Stimulated activated CD8-positive, alpha-beta memory T cell treated with anti-CD3 and anti-CD28 coated beads, Interleukin-7, amount 100 ng/mL, for 4 hours (primary cell): ENCODE measurements around the gene BACH1.
"Not testable (repeated sequence)": the region's sequence is repeated elsewhere in the genome, so short reads cannot be mapped to it uniquely, and the experiment has no call there.

ENCODE experiments used
- DNase-seq, 2 donors: peaks; one replicate each; pipeline ENCODE4 v3.0.0-alpha.2; 2020; ENCODE audit warnings: low read depth in 2 of 2

BACH1 gene

DNA sequence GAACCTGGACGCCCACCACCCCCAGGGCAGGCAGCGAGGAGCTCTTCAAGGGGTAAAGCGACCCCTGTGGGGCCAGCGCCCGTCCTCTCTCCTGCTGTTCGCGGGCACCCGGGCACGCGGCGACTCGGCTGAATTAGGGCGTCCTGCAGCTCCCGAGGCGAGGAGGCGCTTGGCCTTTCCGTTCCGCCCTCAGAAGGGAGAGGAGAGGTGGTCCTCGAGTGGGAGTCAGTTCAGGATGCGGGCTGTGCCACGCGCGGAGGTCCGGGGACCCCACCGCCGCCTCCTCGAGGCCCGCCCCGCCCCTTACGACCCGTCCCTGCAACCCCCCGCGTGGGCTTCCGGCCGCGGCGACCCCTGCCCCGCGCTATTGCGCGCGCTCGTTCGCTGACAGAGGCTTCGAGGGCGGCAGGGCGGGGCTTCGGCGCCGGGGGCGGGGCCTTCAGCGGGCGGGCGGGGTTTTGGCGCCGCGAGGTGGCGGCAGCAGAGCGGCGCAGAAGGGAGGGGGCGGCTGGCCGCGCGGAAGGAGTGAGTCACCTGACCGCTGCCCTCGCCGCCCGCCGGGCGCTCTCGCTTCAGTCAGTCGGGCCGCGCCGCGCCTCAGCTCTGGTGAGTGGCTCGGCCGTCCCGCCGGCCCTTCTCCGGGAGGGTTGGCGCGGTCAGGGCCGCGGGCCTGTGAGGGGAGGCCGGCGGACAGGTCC is at the start of gene BACH1:
Gene BACH1 (plus strand): TSS at position 575 of the 698 bp plus-strand sequence. CDS start 22,359 bp downstream, outside the sequence.
- peak; percentile 69 to 90 for DNase-seq

DNA sequence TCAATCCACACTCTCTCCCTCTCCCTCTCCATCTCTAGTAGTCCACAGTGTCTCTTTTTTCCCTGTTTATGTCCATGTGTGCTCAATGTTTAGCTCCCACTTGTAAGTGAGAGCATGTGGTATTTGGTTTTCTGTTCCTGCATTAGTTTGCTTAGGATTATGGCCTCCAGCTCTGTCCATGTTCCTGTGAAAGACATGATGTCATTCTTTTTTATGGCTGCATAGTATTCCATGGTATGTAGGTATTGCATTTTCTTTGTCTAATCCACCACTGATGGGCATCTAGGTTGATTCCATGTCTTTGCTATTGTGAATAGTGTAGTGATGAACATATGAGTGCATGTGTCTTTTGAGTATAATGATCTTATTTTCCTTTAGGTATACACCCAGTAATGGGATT is 49.4 kb upstream of the BACH1 start:
- DNase-seq: not testable (repeated sequence)

DNA sequence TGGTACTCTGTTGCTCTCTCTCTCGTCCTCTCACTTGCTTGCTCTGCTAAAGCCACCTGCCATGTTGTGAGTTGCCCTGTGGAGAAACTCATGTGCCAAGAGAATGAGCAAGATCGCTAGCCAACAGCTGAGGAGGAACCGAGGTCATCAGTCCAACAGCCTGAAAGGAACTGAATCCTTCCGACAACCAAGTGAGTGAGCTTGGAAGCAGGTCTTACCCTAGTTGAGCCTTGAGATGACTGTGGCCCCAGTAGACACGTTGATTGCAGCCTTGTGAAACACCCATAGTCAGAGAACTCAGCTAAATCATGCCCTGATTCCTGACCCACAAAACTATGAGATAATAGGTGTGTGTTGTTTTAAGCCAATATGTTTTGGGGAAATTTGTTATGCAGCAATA is 48.1 kb upstream of the BACH1 start:
- no peak for DNase-seq

DNA sequence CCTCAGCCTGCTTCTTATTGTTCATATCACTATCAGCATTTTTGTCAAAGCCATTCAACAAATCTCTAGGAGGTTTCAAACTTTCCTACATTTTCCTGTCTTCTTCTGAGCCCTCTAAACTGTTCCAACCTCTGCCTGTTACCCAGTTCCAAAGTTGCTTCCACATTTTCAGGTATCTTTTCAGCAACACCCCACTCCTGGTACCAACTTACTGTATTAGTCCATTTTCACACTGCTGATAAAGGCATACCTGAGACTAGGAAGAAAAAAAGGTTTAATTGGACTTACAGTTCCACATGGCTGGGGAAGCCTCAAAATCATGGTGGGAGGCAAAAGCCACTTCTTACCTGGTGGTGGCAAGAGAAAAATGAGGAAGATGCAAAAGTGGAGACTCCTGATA is 44.9 kb upstream of the BACH1 start:
- not testable (repeated sequence) for DNase-seq

DNA sequence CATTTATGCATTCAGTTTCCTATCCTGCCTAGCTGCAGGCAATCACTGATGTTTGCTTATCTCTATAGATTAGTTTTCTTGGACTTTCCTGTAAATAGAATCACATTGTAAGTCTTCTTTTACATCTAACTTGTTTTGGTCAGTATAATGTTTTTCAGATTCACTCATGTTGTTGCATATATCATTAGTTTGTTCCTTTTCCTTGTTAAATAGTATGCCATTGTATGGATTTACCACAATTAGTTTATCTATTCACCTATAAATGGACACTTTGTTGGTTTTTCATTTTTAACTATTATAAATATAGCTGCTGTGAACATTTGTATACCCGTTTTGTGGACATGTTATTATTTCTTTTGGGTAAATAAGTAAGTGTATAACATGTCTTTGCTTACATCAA is 44.2 kb upstream of the BACH1 start:
- no peak for DNase-seq

DNA sequence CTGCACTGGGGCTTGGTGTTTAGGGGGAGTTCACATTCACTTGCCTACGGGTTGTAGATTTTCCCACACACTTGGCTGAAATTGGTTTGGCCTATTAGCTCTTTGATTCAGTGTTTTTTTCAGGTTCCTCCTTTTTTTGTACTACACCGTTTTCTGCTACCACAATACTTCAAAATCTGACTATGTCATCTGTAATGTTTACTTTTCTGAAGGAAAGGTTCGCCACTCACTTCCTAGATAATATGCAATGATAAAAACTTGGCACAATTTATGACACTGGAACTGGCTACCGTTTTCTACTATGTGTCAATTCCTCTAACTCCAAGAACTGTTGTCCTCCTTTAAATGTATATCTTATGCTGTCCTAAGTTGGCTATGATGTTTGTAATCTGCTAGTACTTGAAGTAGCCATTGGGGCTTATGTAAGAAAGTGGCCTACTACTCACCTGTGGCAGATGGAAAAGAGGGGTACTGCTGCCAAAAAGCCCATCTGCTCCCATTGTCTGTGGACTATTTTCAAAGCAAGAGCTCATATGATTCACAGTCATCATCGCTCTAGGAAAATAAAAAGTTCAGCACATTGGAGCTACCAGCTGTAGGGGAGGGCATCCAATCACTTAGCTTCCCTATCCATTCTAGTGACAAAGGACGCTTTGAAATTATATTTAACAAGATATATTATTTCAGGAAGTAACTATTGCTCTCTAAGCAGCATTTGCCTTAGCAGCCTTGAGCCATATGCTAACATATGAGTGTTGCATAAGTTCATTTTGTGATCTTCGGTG is 42.4 kb upstream of the BACH1 start:
- no peak for DNase-seq

DNA sequence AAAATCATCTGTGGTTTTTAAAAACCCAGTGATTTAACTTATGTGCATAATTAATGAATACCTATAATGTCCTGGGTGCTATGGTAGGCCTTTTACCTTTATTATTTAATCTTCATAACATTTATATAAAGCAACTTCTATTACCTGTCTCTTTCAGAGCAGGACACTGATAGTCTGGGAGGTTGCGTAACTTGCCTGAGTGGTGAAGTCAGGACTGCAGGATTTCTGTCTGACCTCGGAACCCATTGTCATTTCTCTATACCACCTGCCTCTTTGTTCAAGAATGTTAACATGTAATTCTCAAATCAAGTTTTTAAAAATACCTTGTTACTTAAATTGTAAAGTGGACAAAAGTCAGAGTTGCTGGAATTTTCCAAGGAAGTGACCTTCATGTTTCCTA is 41.0 kb upstream of the BACH1 start:
- no peak for DNase-seq

DNA sequence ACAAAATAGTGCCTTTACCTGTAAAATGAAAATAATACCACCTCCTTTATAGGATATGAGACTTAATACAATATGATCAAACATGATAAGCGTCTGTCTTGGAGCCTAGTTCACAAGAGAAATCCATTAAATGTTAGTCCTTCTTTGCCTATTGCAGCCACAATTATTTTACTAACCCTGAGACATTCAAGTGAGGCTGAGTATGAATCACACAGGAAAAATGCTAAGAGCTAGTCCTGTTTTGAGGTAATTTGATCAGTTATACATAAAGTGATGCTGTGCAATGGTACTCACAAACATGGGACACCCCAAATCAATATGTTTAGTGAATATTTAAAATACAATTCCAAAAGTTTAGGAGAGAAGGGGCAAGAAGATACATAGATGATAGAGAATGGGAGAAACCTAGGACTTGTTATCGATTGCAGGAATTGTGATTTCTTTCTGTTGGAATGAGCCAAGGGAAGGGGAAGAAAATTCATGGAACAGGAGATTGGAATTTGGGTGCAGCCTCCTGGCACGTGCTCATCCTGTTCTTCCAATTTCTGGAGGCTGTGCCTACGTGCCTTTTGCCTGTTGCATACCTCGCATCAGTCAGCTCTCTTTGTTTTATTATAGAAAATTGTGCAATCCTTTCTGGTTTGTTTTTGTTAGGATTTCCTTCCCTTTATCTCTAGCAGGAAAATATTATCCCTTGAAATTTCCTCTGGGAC is 39.9 kb upstream of the BACH1 start:
- DNase-seq: no peak

GRCh38 chr21:29260461-29260860 is 38.3 kb upstream of the BACH1 start:
- DNase-seq: no peak

DNA sequence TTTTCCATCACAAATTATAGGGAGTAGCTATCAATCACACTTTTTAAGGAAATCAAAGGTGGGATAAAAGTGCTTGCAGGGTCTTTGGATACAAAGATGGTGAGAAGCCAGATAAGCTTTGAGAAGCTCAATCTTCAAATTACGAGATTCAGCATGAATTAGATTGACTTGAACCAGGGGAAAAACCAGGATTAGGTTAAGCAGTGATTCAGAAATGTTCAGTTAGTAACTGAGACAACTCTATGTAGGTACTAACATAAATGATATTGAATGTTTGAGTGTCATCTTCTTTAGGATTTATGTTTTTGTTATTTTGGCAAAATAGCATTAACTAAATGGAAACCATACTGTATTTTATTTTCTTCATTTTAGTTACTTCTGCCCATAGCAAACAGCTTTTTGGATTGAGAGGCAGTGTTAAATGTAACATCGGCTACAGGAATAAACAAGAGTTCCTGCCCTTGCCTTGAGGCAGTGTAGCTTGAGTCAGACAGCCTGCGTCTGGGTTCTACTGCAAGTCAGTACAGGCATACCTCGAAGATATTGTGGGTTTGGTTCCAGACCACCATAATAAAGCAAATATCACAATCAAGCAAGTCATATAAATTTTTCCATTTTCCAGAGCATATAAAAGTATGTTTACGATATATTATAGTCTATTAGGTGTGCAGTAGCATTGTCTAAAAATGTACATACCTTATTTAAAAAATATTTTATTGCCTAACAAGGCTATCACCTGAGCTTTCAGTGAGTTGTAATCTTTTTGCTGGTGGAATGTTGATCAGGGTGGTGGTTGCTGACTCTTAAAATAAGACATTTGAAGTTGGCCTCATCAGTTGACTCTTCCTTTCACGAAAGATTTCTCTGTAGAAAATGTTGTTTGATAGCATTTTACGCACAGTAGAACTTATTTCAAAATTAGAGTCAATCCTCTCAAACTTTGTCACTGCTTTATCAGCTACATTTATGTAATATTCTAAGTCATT is 36.9 kb upstream of the BACH1 start:
- no peak for DNase-seq

DNA sequence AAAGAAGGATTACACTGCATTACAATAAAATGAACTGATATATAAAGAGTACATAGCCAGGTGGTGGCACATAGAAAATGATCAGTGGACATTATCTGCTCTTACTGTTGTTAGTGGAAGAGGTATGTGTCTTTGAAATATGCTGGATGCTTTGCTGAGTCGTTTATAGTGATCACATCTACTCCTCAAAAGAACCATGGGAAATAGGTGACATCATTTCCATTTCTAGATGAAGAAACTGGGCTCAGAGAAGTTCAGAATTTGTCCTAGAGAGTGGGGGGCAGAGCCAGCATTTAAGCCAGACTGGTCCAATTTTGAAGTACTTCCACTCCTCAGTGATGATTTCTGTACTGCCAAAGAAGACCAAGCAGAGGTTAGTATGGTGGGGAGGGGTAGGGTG is 34.0 kb upstream of the BACH1 start:
- no peak for DNase-seq

DNA sequence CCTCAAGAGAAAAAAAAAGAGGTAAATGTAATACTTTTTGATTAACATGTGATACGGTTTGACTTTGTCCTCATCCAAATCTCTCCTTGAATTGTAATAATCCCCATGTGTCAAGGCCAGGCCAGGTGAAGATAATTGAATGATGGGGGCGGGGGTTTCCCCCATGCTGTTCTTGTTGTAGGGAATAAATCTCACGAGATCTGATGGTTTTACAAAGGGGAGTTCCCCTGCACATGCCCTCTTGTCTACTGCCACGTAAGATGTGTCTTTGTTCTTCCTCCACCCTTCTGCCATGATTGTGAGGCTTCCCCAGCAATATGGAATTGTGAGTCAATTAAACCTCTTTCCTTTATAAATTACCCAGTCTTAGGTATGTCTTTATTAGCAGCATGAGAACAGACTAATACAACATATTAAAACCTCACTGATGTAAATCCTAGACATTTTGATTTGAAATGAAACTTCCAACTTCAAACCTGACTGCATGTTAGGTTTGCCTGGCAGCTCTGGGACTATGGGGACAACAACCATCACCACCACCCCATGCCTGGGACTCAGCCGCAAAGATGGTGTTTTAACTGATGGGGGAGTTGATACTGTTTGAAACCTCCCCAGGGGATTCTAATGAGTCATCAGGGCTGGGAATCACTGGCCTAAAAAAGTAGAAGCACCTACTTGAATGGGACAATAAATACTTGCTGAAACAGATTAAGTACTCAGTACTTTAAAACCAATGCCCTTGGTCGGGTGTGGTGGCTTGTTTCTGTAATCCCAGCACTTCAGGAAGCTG is 32.8 kb upstream of the BACH1 start:
- peak; percentile 21 to 24 for DNase-seq

GRCh38 chr21:29267666-29268065 is 31.1 kb upstream of the BACH1 start:
- DNase-seq: no peak

- no peak for DNase-seq
Observed at GRCh38 chr21:29271927-29272333, 26.8 kb upstream of the BACH1 start.

DNA sequence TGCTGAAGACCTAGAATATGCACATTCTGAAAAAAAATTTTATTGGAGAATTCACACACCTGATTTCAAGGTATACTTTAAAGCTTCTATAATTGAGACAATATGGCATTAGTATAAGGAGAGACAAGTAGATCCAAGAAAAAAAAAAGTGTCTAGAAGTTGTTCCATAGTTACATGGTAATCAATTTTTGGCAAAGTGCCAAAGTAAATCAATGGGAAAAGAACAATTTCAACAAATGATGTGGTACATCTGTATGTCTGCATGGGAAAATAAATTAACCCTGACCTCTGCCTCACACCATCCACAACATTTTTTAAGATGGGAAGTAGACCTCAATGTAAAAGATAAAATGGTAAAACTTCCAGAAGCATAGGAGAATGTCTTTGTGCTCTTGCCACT is 21.3 kb upstream of the BACH1 start:
- DNase-seq: no peak

DNA sequence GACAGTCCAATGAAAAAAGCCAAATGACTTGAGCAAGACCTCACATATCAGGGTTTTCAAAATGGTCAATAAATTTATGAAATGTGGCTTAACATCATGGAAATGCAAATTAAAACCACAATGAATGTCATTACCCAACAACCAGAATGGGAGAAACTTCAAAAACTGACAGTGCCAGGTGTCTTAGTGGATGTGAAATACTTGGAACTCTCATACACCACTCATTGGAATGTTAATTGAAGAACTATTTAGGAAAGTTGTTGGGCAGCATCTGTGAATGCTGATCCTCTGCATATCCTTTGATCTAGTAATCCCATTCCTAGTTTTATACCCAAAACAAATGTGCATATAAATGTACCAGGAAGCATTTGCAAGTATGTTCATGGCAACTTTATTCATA is 19.2 kb upstream of the BACH1 start:
- no peak for DNase-seq

DNA sequence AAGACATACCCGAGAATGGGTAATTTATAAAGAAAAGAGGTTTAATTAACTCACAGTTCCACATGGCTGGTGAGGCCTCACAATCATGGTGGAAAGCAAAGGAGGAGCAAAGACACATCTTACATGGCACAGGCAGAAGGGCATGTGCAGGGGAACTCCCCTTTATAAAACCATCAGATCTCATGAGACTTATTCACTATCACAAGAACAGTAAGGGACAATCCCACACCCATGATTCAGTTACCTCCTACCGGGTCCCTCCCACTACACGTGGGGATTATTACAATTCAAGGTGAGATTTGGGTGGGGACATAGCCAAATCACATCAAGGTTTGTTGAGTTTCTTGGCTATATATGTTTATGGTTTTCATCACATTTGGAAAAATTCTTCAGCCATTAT is 16.9 kb upstream of the BACH1 start:
- not testable (repeated sequence) for DNase-seq

DNA sequence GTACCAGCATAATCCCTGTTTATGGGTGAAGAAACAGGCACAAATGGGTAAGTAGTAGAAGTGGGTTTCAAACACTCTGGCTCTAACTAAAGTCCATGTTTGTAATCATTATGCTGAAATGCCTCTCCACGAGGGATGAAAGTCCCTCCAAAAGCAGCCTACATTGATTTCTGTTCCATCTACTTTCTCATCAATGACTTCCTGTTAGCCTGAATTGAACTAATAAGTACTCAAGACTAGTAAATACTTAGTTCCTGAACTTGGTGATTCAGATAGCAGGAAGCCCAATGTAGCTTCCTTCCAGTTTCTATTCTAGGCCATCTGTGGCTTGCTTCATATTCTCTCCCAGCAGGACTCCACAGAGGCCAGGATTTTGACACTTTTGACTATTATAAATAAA is 11.3 kb upstream of the BACH1 start:
- DNase-seq: no peak

GRCh38 chr21:29288239-29288638 is 10.5 kb upstream of the BACH1 start:
- DNase-seq: no peak

DNA sequence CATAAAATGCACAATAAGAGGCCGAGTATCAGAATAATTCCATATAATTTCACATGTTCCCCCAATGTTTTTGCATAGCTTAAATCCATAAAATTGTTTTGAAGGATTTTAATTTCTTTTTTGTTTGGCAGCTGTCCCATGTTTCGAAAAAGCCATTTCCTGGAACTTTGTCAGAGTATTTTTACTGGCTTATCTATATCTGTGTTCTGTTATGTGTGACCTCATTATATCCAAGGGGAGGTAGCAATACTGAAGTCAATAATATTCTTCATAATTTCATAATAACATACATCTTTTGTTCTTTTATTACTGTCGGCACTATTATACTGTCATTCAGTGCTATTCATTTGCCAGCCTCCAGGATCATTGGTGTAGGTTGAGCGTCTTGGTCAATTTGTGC is 9.4 kb upstream of the BACH1 start:
- DNase-seq: no peak

DNA sequence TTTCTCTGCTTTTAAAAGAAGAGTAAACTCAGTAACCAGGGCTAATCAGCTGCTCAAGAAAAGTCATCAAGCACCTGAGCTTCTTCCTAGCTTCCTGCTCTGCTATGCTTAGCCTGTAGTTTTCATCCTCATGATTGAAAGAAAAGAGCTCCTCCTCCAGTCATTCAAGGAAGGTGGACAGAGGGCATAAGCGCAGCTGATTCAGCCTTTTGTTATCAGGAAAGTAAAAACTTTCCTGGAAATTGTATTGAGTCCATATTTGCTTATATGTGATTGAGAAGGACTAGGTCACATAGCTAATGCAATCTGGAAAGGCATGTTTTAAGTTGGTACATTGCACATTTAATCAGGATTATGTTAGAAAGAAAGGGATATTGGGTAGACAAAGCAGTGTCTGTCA is 8.5 kb upstream of the BACH1 start:
- no peak for DNase-seq
